ENCODE results near the gene CASP12. TPM values are rescaled to one million over a fixed set of nuclear protein-coding genes. Genes with fewer than 3 reads are reported as not detected.

The CASP12 gene
- total and polyA plus RNA-seq, 2 of the 4 experiments (the other 2 are of a cell fraction) = 0.07 TPM; not detected in 1

GRCh38 chr11:104897891-104898684, at the start of gene CASP12 (continued):
- no peak for TF ChIP-seq CTCF (conservative IDR thresholded peaks at IDR 0.05; ENCODE audit: low read depth, low read length)

GRCh38 chr11:104946907-104947306, 48.6 kb upstream of the CASP12 start:
- H3K9ac ChIP-seq (ENCODE audit: low read depth, low read length) = no peak overlapping the region
- H3K36me3 ChIP-seq (ENCODE audit: control insufficient read depth, insufficient read depth, low read length) = peaks cover 42% of the 10 kb centered on the region
- no peak overlapping the region for H3K4me3 ChIP-seq (ENCODE audit: insufficient read depth, low read depth, low read length)
- intact Hi-C loops (cut with micrococcal nuclease) (loop anchor here (5.0 kb wide), 1 partner anchor 915 kb away; no protein-coding TSS in a partner anchor), in situ Hi-C loops (cut with MboI; ENCODE audit: low sequenced_read_pairs) (loop anchor here (25.0 kb wide), 1 partner anchor 915 kb away; no protein-coding TSS in a partner anchor), dilution Hi-C loops (cut with HindIII; ENCODE audit: low sequenced_read_pairs, unreplicated experiment) (no loop called here)
- no peak overlapping the region for H2BK15ac ChIP-seq (ENCODE audit: low read depth, low read length)
- no peak overlapping the region for H4K91ac ChIP-seq (ENCODE audit: insufficient read depth, low read depth, low read length)
- peak; percentile 59 for DNase-seq
- no TSS peak for BruUV-seq (replicated peaks)
- H3K4me2 ChIP-seq (ENCODE audit: low read depth, low read length) = no peak overlapping the region
- no peak overlapping the region for H3K27ac ChIP-seq (ENCODE audit: insufficient read depth, low read length)
- no peak for ATAC-seq (ENCODE audit: low read depth)
- no peak overlapping the region for H2AFZ ChIP-seq (replicated peaks; ENCODE audit: low read length, poor library complexity)
- no CpG with 5 or more reads among the region's 2 CpGs for WGBS, 2 experiments (ENCODE audit: extremely low coverage in 2 of 2, insufficient read length in 1 of 2)
- no peaks in the 10 kb centered on the region for H3K4me1 ChIP-seq (ENCODE audit: control insufficient read depth, insufficient read depth, low read length)
- H3K9me1 ChIP-seq (ENCODE audit: insufficient read depth, low read length) = peaks cover 3% of the 10 kb centered on the region
- no peak overlapping the region for H3K4ac ChIP-seq (ENCODE audit: low read depth, low read length)
- H2BK5ac ChIP-seq (ENCODE audit: low read depth, low read length, poor library complexity, severe bottlenecking) = no peak overlapping the region
- H3K23ac ChIP-seq (ENCODE audit: low read depth, low read length) = no peak overlapping the region
- no peak overlapping the region for H4K8ac ChIP-seq (ENCODE audit: low read depth in 2 of 2, low read length in 2 of 2)
- no peak overlapping the region for H3K14ac ChIP-seq (replicated peaks; ENCODE audit: low read depth, low read length)
- ChIA-PET CTCF (interaction anchor here (0.8 to 1.0 kb wide), 2 partner anchors 911 to 1320 kb away, joined by 3 read pairs; no protein-coding TSS in a partner anchor), POLR2A (ENCODE audit: unreplicated experiment) (no interaction called here)
- H4K20me1 ChIP-seq (ENCODE audit: insufficient read depth, low read length) = no peaks in the 10 kb centered on the region
- no peak overlapping the region for H2BK20ac ChIP-seq (ENCODE audit: low read depth, low read length)
- peak; percentile 59 for TF ChIP-seq RAD21 (IDR thresholded peaks at IDR 0.05; ENCODE audit: low read length)
- no peak for TF ChIP-seq NFE2L2 (IDR thresholded peaks at IDR 0.05; ENCODE audit: low read depth, low read length)
- peak; percentile 57 for TF ChIP-seq SMC3 (IDR thresholded peaks at IDR 0.05; ENCODE audit: low read depth, low read length)
- peak; percentile 46 for TF ChIP-seq CTCF (conservative IDR thresholded peaks at IDR 0.05; ENCODE audit: low read depth, low read length)
- no peaks in the 10 kb centered on the region for H3K9me3 ChIP-seq (ENCODE audit: control insufficient read depth, insufficient read depth, low read length)
- H2AK9ac ChIP-seq (replicated peaks; ENCODE audit: low read depth, low read length, poor library complexity) = no peak overlapping the region
- no peak overlapping the region for H3K18ac ChIP-seq (ENCODE audit: low read depth, low read length)
- no peak overlapping the region for H4K5ac ChIP-seq (ENCODE audit: low read depth, low read length)
- H2AK5ac ChIP-seq (ENCODE audit: low read depth, low read length) = no peak overlapping the region
- H3K56ac ChIP-seq (ENCODE audit: extremely low read depth, insufficient read depth, low read length) = no peak overlapping the region
- H3K27me3 ChIP-seq (ENCODE audit: control insufficient read depth, insufficient read depth, low read length) = no peaks in the 10 kb centered on the region
- H2BK120ac ChIP-seq (ENCODE audit: low read depth, low read length) = no peak overlapping the region
- peaks cover 0 to 9% of the 10 kb centered on the region in 2 experiments; a peak in 2 of 4 replicates for H3K79me1 ChIP-seq (ENCODE audit: low read depth in 1 of 2, low read length in 2 of 2)
